ENCODE measurements around the gene ZP1. TPM values are rescaled to one million over a fixed set of nuclear protein-coding genes. Genes with fewer than 3 reads are reported as not detected.

The ZP1 gene
- total and polyA plus RNA-seq, 2 of the 4 experiments (the other 2 are of a cell fraction): 0.18 to 1.6 TPM

DNA sequence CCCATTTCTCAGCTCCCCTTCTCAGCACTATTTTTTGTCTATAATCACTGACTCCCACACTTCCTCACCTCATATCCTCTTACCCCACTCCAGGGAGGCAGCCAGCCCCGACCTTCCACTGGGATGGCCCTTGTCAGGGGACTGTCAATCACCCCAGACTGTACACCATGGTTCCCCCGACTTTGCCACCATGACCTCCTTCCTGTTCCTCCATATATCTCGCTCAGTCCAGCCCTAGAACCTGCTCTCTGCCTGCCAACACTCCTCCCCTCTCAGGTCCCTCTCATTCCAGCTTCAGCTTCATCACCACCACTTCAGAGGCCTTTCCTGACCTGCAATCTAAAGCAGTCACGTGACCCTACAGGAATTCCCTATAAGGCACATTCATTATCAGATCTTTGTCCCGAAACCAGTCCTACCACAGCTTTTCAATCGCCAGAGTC lies 22.5 kb downstream of the ZP1 start:
- Histone ChIP-seq H3K9me3 (ENCODE audit: control insufficient read depth, insufficient read depth, low read length) (no peaks in the 10 kb centered on the region), H2BK20ac (ENCODE audit: low read depth, low read length) (no peak overlapping the region), H3K23ac (ENCODE audit: low read depth, low read length) (no peak overlapping the region), H3K18ac (ENCODE audit: low read depth, low read length) (no peak overlapping the region), H2AK9ac (replicated peaks; ENCODE audit: low read depth, low read length, poor library complexity) (no peak overlapping the region), H2AK5ac (ENCODE audit: low read depth, low read length) (no peak overlapping the region), H4K20me1 (ENCODE audit: insufficient read depth, low read length) (no peaks in the 10 kb centered on the region; the same call in 1 of the 2 replicates), H3K9ac (ENCODE audit: low read depth, low read length) (no peak overlapping the region), H4K5ac (ENCODE audit: low read depth, low read length) (no peak overlapping the region), H3K27me3 (ENCODE audit: control insufficient read depth, insufficient read depth, low read length) (no peaks in the 10 kb centered on the region), H3K79me1 (ENCODE audit: low read depth in 1 of 2, low read length in 2 of 2) (no peaks in the 10 kb centered on the region; a peak in 1 of 4 replicates), H3K56ac (ENCODE audit: extremely low read depth, insufficient read depth, low read length) (no peak overlapping the region), H3K14ac (replicated peaks; ENCODE audit: low read depth, low read length) (no peak overlapping the region), H2BK15ac (ENCODE audit: low read depth, low read length) (no peak overlapping the region), H2BK5ac (ENCODE audit: low read depth, low read length, poor library complexity, severe bottlenecking) (no peak overlapping the region), H3K27ac (ENCODE audit: insufficient read depth, low read length) (no peak overlapping the region), H3K4me3 (ENCODE audit: insufficient read depth, low read depth, low read length) (no peak overlapping the region), H4K8ac (ENCODE audit: low read depth in 2 of 2, low read length in 2 of 2) (no peak overlapping the region), H3K9me1 (ENCODE audit: insufficient read depth, low read length) (no peaks in the 10 kb centered on the region), H3K4me1 (ENCODE audit: control insufficient read depth, insufficient read depth, low read length) (no peaks in the 10 kb centered on the region), H3K36me3 (ENCODE audit: control insufficient read depth, insufficient read depth, low read length) (peaks cover 9% of the 10 kb centered on the region), H2BK120ac (ENCODE audit: low read depth, low read length) (no peak overlapping the region), H3K4ac (ENCODE audit: low read depth, low read length) (no peak overlapping the region), H3K4me2 (ENCODE audit: low read depth, low read length) (no peak overlapping the region), H2AFZ (replicated peaks; ENCODE audit: low read length, poor library complexity) (no peak overlapping the region), H4K91ac (ENCODE audit: insufficient read depth, low read depth, low read length) (no peak overlapping the region)
- ChIA-PET POLR2A (ENCODE audit: unreplicated experiment) (no interaction called here), CTCF (interaction anchor here (0.7 to 1.0 kb wide), 3 partner anchors 10 to 58 kb away, joined by 3 to 6 read pairs (median 3); no protein-coding TSS in a partner anchor)
- ATAC-seq (ENCODE audit: low read depth): no peak
- WGBS, 2 experiments (ENCODE audit: extremely low coverage in 2 of 2, insufficient read length in 1 of 2): 84% methylated on average over 5 of the region's 6 CpGs; no CpG with 5 or more reads in 1 of the 2 experiments
- BruUV-seq (replicated peaks): no TSS peak
- DNase-seq: no peak
- intact Hi-C loops (cut with micrococcal nuclease) (no loop called here), dilution Hi-C loops (cut with HindIII; ENCODE audit: low sequenced_read_pairs, unreplicated experiment) (no loop called here), in situ Hi-C loops (cut with MboI; ENCODE audit: low sequenced_read_pairs) (loop anchor here (5.0 kb wide), 1 partner anchor 53 kb away; no protein-coding TSS in a partner anchor)
- no peak for TF ChIP-seq FOS (IDR thresholded peaks at IDR 0.05; ENCODE audit: low read depth, low read length)
- no peak for TF ChIP-seq MAZ (IDR thresholded peaks at IDR 0.05; ENCODE audit: borderline replicate concordance, low read depth, low read length)
- no peak for TF ChIP-seq MXI1 (IDR thresholded peaks at IDR 0.05; ENCODE audit: borderline replicate concordance, low read depth, low read length)
- TF ChIP-seq RCOR1 (IDR thresholded peaks at IDR 0.05; ENCODE audit: insufficient replicate concordance, low read length): no peak
- no peak for TF ChIP-seq MAFK (IDR thresholded peaks at IDR 0.05; ENCODE audit: low read depth, low read length)
- TF ChIP-seq NFE2L2 (IDR thresholded peaks at IDR 0.05; ENCODE audit: low read depth, low read length): no peak
- TF ChIP-seq, protein P1, sequence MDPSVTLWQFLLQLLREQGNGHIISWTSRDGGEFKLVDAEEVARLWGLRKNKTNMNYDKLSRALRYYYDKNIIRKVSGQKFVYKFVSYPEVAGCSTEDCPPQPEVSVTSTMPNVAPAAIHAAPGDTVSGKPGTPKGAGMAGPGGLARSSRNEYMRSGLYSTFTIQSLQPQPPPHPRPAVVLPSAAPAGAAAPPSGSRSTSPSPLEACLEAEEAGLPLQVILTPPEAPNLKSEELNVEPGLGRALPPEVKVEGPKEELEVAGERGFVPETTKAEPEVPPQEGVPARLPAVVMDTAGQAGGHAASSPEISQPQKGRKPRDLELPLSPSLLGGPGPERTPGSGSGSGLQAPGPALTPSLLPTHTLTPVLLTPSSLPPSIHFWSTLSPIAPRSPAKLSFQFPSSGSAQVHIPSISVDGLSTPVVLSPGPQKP (IDR thresholded peaks at IDR 0.05; ENCODE audit: borderline replicate concordance, low read depth, low read length): no peak
- TF ChIP-seq, protein P2, sequence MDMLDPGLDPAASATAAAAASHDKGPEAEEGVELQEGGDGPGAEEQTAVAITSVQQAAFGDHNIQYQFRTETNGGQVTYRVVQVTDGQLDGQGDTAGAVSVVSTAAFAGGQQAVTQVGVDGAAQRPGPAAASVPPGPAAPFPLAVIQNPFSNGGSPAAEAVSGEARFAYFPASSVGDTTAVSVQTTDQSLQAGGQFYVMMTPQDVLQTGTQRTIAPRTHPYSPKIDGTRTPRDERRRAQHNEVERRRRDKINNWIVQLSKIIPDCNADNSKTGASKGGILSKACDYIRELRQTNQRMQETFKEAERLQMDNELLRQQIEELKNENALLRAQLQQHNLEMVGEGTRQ (IDR thresholded peaks at IDR 0.05; ENCODE audit: low read depth, low read length): no peak
- TF ChIP-seq CEBPB (IDR thresholded peaks at IDR 0.05; ENCODE audit: low read depth, low read length): no peak
- TF ChIP-seq RFX5 (IDR thresholded peaks at IDR 0.05; ENCODE audit: low read depth, low read length): no peak
